ENCODE results near the gene CGN. TPM values are rescaled to one million over a fixed set of nuclear protein-coding genes. Genes with fewer than 3 reads are reported as not detected.
A peak's percentile ranks its signal among the peaks of the same experiment; 100 is the strongest.

The CGN gene
- total RNA-seq, 4 donors from 2014 or later = 0.34 to 0.78 TPM; not detected in 2

GRCh38 chr1:151511636-151512215, 539 bp downstream of the CGN start:
- in situ Hi-C loops (cut with MboI; ENCODE audit: low sequenced_read_pairs in 4 of 4) (no loop called here), intact Hi-C loops (cut with DNase I; ENCODE audit: low total_unique reads) (loop anchor here (5.0 kb wide), 1 partner anchor 69 kb away; no protein-coding TSS in a partner anchor)
- no peak overlapping the region for H3K27ac ChIP-seq
- peak; percentile 26 to 34 for ATAC-seq
- H3K36me3 ChIP-seq = no peaks in the 10 kb centered on the region
- peak overlapping the region; percentile 60 to 80 (median 63) for H3K4me3 ChIP-seq
- H3K9me3 ChIP-seq = no peaks in the 10 kb centered on the region
- no peak for TF ChIP-seq POLR2A (IDR thresholded peaks at IDR 0.05)
- peaks cover 8 to 13% of the 10 kb centered on the region in 2 donors for H3K4me1 ChIP-seq
- H3K27me3 ChIP-seq = peaks cover 11 to 32% (median 16%) of the 10 kb centered on the region in 3 donors
- DNase-seq = no peak

GRCh38 chr1:151512326-151512725, 1.1 kb downstream of the CGN start:
- in situ Hi-C loops (cut with MboI; ENCODE audit: low sequenced_read_pairs in 4 of 4) = no loop called here

DNA sequence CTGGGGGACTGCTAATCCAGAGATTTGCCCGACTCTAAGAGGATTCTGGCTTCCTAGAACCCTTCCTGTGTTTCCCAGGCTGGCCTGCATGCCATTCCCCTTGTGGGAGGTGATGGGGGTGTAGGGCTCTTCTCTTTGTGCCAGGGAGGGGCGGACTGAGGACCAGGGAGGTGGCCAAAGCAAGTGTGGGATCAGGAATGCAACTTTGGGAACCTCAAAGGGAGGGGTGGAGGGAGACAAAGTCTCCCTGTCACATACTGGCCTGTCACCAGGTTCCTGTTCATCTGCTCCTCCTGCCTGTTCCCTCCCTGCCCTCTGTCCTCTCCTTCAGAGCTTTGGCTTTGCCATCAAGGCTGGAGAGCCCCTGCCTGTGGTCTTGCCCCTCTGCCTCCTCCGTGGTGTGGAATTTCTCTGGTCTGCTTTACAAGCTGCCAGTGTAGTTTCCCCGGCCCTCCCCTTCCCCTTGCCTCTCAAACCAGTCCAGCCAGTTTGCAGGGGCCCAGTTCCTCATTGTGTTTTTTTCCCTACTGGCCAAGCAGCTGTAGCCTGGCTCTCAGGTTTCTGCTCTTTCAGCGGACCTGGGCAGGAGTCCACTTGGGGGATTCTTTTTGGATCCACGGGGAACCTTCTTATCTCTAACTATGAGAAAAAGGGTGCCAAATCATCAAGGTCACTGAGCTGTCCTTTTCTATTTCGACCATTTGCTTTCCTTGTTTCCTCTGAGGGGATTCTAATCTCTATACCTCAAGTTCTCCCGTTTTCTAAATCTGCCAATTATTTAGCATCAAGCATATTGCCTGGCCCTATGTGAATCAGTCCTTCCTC, 1.8 kb downstream of the CGN start:
- H3K27me3 ChIP-seq = peaks cover 11 to 32% (median 16%) of the 10 kb centered on the region in 3 donors
- no peaks in the 10 kb centered on the region for H3K9me3 ChIP-seq
- intact Hi-C loops (cut with DNase I; ENCODE audit: low total_unique reads) = loop anchor here (5.0 kb wide), 1 partner anchor 71 kb away; no protein-coding TSS in a partner anchor
- in situ Hi-C loops (cut with MboI; ENCODE audit: low sequenced_read_pairs in 4 of 4) = no loop called here
- no peak for DNase-seq
- H3K36me3 ChIP-seq = no peaks in the 10 kb centered on the region
- TF ChIP-seq POLR2A (IDR thresholded peaks at IDR 0.05) (no peak), CTCF (IDR thresholded peaks at IDR 0.05 in 4 of 5, conservative IDR thresholded peaks at IDR 0.05 in 1 of 5) (no peak)
- H3K27ac ChIP-seq = no peak overlapping the region
- ATAC-seq = no peak
- peaks cover 8 to 13% of the 10 kb centered on the region in 2 donors for H3K4me1 ChIP-seq
- H3K4me3 ChIP-seq = no peak overlapping the region

More at GRCh38 chr1:151512326-151512725, 1.1 kb downstream of the CGN start:
- Histone ChIP-seq H3K36me3 (no peaks in the 10 kb centered on the region), H3K9me3 (no peaks in the 10 kb centered on the region), H3K27ac (no peak overlapping the region), H3K27me3 (peaks cover 11 to 32% (median 16%) of the 10 kb centered on the region in 3 donors), H3K4me1 (peaks cover 8 to 13% of the 10 kb centered on the region in 2 donors), H3K4me3 (no peak overlapping the region)
- no peak for ATAC-seq
- intact Hi-C loops (cut with DNase I; ENCODE audit: low total_unique reads) = loop anchor here (5.0 kb wide), 1 partner anchor 70 kb away; no protein-coding TSS in a partner anchor
- DNase-seq = no peak
- no peak for TF ChIP-seq CTCF (IDR thresholded peaks at IDR 0.05 in 4 of 5, conservative IDR thresholded peaks at IDR 0.05 in 1 of 5)
- no peak for TF ChIP-seq POLR2A (IDR thresholded peaks at IDR 0.05)

DNA sequence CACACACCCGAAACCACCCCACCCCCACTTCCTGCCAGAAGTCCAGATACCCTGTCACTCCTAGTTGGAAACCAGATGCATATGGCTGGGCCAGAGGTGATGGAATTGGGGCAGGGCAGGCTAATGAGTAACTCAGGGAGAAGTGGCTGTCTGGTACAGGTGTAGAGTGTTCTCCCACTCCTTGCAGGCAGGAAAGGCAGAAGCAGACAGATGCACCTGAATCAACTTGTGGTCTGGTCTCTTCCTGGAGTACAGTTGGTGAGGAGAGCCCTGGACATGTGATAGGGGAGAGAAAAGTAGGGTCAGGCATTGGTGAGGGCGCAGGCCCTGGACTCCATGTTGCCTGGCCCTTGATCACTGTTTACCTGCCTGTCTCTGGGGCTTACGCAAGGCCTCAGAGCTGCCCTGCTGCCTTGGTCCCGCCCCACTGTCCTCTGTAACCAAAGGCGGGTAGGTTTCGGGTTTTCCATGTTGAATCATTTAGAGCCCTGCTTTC, 2.5 kb downstream of the CGN start:
- Histone ChIP-seq H3K4me1 (peaks cover 8 to 13% of the 10 kb centered on the region in 2 donors), H3K4me3 (no peak overlapping the region), H3K9me3 (no peaks in the 10 kb centered on the region), H3K27me3 (peaks cover 11 to 32% (median 16%) of the 10 kb centered on the region in 3 donors), H3K36me3 (no peaks in the 10 kb centered on the region), H3K27ac (no peak overlapping the region)
- intact Hi-C loops (cut with DNase I; ENCODE audit: low total_unique reads) (loop anchor here (5.0 kb wide), 1 partner anchor 71 kb away; no protein-coding TSS in a partner anchor), in situ Hi-C loops (cut with MboI; ENCODE audit: low sequenced_read_pairs in 4 of 4) (no loop called here)
- DNase-seq (no peak), ATAC-seq (no peak)
- TF ChIP-seq POLR2A (IDR thresholded peaks at IDR 0.05) (no peak), CTCF (IDR thresholded peaks at IDR 0.05 in 4 of 5, conservative IDR thresholded peaks at IDR 0.05 in 1 of 5) (no peak)

GRCh38 chr1:151514366-151514765, 3.2 kb downstream of the CGN start:
- H3K27ac ChIP-seq = no peak overlapping the region
- H3K4me3 ChIP-seq = no peak overlapping the region
- in situ Hi-C loops (cut with MboI; ENCODE audit: low sequenced_read_pairs in 4 of 4) (no loop called here), intact Hi-C loops (cut with DNase I; ENCODE audit: low total_unique reads) (loop anchor here (5.0 kb wide), 1 partner anchor 72 kb away; no protein-coding TSS in a partner anchor)
- H3K36me3 ChIP-seq = no peaks in the 10 kb centered on the region
- peaks cover 11 to 32% (median 16%) of the 10 kb centered on the region in 3 donors for H3K27me3 ChIP-seq
- H3K9me3 ChIP-seq = no peaks in the 10 kb centered on the region
- DNase-seq (no peak), ATAC-seq (no peak)
- H3K4me1 ChIP-seq = peaks cover 8 to 13% of the 10 kb centered on the region in 2 donors
- TF ChIP-seq CTCF (IDR thresholded peaks at IDR 0.05 in 4 of 5, conservative IDR thresholded peaks at IDR 0.05 in 1 of 5) (no peak), POLR2A (IDR thresholded peaks at IDR 0.05) (no peak)
